ENCODE results near the gene MAST2.

MAST2 gene

DNA sequence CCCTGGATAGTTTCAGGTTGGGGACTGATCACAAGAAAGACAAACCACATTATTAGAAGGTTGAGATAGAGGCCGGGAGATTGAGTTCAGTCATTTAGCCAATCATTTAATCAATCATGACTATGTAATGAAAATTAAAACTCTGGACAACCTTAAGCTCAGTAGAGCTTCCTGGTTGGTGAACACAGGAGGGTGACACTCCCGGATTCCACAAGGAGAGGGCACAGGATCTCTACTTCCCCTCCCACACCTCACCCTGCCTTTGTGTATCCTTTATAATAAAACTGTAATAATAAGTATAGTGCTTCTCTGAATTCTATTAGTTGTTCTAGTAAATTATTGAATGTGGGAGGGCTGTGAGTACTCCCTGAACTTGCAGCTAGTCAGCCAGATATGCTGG lies 178.9 kb downstream of the MAST2 start:
- no peak for DNase-seq (ENCODE audit: low spot score)

- no peak for DNase-seq (ENCODE audit: low spot score)
These were observed 180.6 kb downstream of the MAST2 start for GRCh38 chr1:45983967-45984366.

GRCh38 chr1:45987204-45987603 lies 183.8 kb downstream of the MAST2 start:
- DNase-seq (ENCODE audit: low spot score): no peak

DNA sequence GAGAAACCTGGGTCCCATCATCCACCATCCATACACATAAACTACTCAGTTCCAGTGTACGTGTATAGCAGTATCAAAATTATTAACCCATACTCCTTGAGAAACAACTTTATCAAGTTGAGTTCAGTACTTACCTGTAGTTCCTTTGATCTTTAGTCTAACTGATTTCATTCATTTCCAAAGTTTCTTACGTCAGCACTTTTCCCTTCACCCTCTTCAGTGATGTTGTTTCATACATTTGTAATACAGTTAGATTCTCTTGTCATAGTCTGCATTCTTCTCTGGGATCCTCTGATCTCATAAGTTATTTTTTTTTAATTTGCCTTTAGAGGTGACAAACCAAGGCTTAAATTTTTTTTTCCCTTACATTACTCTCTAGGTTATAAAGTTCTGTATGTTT lies 185.8 kb downstream of the MAST2 start:
- no peak for DNase-seq (ENCODE audit: low spot score)

- DNase-seq (ENCODE audit: low spot score): no peak
These were observed 191.0 kb downstream of the MAST2 start for GRCh38 chr1:45994423-45994822.

DNA sequence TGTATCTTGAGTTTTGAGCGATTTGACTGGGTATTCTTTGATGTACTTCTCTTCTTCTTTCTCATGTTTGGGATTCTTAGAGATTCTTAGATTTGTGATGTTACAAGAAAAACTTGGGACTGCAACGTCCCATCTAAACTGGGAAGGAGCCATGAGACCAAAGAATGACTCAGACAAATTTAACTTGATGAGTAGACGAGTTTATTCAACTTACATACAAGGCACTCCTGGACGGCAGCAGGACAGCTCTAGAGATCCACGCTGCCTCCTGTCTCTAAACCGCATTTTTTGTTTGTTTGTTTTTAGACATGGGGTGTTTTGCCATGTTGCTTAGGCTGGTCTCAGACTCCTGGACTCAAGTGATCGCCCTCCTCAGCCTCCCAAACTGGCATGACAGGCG lies 191.9 kb downstream of the MAST2 start:
- no peak for DNase-seq (ENCODE audit: low spot score)

GRCh38 chr1:45998020-45998617 lies 194.7 kb downstream of the MAST2 start:
- no peak for DNase-seq (ENCODE audit: low spot score)

DNA sequence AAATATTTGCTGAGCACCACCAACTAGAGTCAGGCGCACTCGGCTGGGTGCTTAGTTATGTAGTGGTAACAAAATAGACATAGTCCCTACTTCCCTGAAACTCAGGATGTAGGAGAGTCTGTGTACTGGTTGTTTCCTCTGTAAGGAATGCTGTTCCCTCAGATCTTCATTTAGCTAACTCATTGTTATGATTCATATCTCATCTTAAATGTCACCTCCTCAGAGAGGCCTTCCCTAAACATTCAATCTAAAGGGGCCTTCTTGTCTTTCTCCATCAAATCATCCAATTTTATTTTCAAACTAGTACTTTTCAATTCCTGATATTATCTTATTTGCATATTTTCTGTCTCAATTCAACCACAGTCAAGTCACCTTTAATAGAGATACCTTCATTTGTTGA lies 196.1 kb downstream of the MAST2 start:
- no peak for DNase-seq (ENCODE audit: low spot score)

DNA sequence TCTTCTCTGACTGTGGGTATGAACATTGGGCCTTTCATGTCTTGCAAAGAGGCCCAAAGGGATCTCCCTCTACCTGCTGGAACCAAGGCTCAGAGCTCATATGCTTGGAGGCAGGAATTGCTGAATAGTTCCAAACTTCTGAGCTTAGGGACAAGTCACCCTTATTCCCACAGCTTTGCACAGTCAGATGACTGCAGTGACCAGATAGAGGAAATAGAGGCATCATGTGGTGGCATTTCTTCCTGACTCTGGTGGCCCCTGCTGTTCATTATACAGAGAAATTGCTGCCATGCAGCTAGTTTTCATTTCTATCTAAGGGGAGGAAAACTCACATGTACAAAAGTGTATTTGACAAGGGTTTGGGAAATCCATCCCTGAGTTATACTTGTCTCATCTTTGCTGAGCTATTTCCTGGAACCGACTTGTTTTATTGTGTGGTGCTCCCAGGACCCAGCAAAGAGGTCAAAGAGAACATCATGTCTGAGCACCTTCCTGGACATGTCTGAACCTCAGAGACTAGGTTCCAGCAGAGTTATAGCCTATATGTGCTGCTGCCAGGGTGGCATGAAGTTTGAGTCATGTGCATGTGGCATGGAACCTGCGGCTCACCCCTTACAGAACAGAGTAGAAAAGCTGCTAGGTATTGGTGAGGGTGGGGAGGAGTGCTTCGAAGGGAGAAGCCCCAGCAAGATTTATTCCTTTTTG lies 197.8 kb downstream of the MAST2 start:
- no peak for DNase-seq (ENCODE audit: low spot score)

GRCh38 chr1:46002551-46003150 lies 199.2 kb downstream of the MAST2 start:
- no peak for DNase-seq (ENCODE audit: low spot score)

DNA sequence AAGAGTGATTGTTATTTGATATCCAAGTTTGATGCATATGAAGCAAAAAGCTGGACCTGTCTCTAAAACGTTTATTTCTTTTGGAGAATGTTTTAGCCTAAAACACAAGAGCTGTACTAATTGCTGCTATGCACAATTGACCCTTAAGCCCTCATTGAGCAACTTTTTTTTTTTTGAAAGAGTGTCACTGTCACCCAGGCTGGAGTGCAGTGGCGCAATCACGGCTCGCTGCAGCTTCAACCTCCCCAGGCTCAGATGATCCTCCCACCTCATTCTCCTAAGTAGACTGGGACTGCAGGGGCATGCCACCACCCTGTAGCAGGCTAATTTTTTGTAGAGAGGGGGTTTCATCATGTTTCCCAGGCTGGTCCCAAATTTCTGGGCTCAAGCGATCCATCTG lies 199.9 kb downstream of the MAST2 start:
- no peak for DNase-seq (ENCODE audit: low spot score)

DNA sequence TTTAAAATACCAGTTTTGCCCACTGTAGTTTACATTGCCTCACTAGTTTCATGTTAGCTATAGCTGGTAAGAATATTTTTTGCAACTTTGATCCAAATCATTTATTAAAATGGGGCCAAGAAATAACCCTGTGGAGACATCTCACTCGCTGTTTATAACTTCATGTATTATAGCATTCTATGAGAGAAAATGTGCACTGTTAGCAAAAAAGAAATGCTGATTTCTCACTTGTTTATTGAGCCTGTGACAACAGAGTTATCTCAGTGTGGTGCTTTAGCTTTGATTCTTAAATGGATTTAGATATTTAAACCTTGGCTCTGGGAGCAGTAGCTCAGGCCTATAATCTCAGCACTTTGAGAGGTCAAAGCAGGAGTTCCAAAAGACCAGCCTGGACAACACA lies 201.1 kb downstream of the MAST2 start:
- no peak for DNase-seq (ENCODE audit: low spot score)

DNA sequence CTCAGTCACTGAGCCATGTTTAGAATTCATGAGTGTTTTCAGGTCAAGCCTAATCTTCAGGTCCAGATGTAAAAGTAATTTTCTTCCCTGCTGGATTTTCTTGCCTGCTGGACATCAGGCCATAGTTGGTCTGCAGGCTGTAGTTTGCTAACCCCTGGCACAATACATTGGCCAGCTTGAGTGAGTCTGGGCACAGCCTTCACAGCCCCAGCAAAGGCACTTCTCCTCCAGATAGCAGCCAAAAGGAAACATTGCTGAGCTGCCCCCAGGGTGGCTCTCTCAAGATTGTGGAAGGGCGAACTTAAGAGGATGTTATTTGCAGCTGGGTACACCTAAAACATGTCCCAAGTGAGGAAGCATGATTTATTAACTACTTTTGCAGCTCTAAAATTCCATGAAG lies 202.2 kb downstream of the MAST2 start:
- DNase-seq (ENCODE audit: low spot score): no peak

GRCh38 chr1:46008585-46008984 lies 205.2 kb downstream of the MAST2 start:
- DNase-seq (ENCODE audit: low spot score): no peak

GRCh38 chr1:46010611-46011010 lies 207.2 kb downstream of the MAST2 start:
- DNase-seq (ENCODE audit: low spot score): no peak

- DNase-seq (ENCODE audit: low spot score): no peak
These were observed 207.8 kb downstream of the MAST2 start for GRCh38 chr1:46011121-46011695.

GRCh38 chr1:46012236-46012635 lies 208.8 kb downstream of the MAST2 start:
- DNase-seq (ENCODE audit: low spot score): no peak

GRCh38 chr1:46013581-46013980 lies 210.2 kb downstream of the MAST2 start:
- DNase-seq (ENCODE audit: low spot score): no peak

GRCh38 chr1:46017876-46018503 lies 214.6 kb downstream of the MAST2 start:
- DNase-seq (ENCODE audit: low spot score): no peak

DNA sequence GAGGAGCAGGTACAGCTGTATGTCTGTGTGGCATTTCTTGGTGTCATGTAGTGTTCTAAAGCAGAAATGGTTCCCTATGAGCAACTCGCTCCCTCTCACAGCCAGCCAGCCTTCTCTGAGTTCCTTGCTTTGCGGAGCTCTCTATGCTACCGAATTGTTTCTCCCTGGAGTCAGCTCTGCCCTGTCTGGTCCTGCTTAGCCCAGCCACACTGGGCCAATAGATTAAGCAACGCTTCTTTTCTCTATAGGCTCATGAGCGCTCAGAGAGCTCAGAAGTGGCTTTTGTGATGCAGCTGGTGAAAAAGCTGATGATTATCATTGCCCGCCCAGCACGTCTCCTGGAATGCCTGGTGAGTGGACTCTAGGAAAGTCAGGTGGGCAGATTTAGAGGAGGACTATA lies 215.9 kb downstream of the MAST2 start:
- no peak for DNase-seq (ENCODE audit: low spot score)

GRCh38 chr1:46020010-46020409 lies 216.6 kb downstream of the MAST2 start:
- DNase-seq (ENCODE audit: low spot score): no peak

DNA sequence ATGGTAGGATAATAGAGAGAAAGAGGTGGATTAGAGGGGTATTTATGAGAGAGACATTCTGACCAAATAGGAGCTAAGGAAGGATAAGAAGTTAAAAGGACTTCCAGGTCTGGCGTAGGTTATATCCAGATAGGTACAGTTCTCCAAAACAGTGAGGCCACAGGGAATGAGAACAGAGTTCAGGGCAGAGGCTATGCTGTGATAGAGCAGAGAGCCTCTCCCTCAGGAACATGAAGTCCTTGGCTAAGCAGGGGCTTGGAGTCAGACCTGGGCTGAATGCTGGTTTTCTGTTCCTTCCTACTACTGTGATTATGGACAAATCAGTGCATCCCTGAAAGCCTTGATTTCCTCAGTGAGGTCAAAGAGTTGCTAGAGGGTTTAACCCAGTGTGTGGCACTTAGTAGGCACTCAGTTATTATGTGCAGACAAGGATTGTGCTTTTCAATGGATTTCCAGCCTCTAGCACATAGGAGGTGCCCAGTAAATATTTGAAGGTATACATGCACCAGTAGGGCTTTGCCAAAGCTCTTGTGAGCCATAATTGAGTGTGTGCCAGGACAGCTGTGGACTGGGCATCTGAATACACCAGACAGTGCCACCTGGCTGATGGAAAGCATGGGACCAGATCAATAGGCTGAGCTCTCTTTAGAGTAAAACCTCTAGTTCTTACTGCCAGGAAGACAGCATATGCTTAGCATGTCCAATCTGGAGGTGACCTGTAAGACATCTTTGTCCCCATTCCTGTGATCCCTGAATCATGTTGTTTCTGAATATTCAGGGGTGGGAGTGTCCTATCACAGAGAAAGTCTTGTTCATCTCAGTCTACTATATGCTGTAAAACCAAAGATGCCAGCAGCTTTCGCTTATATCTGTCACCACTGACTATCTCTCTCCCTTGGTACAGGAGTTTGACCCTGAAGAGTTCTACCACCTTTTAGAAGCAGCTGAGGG lies 217.9 kb downstream of the MAST2 start:
- DNase-seq (ENCODE audit: low spot score): no peak

All from SW480 (cell line).